Stimulated activated CD4-positive, alpha-beta T cell treated with anti-CD3 and anti-CD28 coated beads, TNF-alpha, amount 100 ng/mL, for 24 hours (primary cell): Measurements from ENCODE around the gene RNF20.
"Not testable (repeated sequence)": the region's sequence is repeated elsewhere in the genome, so short reads cannot be mapped to it uniquely, and the experiment has no call there.

ENCODE experiments used
- DNase-seq, 3 experiments: peaks; one replicate each; pipeline ENCODE4 v3.0.0-alpha.2; 2020; ENCODE audit warnings: low read depth in 3 of 3

RNF20 gene

DNA sequence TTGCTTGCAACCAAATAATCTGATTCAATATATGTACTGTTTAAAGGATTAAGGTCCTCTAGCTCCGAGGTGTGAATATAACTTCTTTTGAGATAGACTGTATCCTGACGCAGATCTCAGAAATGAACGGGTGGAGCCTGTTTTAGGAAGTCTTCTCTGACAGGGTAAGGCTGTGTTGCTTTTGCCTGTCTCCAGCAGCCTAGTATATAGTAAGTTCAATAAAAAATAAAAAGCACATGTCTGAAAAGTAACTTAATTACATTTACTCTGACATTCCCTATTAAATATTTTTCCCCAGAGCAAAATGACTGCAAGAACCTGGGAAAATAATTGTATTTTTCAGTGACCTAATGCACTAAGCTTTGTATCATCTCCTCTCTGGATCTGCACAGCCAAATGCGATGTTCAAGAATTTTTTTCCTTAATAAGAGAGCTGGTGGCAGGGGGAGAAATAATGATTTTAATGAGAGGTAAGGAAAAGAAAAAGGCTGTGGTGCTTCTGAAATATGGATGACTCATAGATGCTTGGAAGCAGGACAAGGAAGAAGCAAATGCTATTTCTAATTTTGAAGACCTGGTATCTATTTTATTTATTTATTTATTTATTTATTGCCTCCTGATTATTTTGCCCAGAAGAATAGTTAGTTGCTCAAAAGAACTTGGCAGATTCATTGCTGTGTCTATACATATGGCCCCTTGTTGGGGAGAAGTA is 53.8 kb downstream of the RNF20 start:
- no peak for DNase-seq

DNA sequence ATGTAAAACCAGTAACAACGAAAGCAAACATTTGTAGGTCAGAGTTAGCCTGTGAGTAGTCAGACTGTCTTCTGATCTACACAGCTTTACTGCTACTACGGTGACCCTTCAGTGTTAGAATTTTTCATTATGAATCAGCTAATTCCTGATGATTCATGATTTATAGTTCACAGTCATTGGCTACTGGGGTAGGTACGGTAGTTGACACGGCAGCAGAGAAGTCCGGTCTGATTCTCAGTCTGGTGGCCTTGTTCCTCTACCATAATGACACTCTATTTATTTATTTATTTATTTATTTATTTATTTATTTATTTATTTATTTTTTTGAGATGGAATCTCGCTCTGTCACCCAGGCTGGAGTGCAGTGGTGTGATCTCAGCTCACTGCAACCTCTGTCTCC is 56.4 kb downstream of the RNF20 start:
- not testable (repeated sequence) for DNase-seq

DNA sequence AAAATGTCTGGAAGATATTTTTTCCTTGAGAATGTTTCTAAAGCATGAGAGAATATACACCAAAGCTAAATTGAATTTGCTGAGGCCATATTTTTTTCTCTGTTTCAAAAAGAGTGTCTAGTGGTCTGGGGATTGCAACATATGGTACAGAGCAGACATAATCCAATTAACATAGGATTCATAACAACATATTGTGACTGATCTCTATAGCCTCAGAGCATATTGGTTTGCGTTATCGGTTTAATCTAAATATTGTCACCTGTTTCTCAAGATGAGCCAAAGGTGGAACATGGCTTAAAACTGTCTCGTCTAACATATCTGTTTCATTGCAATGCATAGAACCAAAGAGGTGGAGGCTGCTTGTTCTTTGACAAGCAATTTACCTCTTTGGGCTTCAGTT is 57.2 kb downstream of the RNF20 start:
- no peak for DNase-seq

DNA sequence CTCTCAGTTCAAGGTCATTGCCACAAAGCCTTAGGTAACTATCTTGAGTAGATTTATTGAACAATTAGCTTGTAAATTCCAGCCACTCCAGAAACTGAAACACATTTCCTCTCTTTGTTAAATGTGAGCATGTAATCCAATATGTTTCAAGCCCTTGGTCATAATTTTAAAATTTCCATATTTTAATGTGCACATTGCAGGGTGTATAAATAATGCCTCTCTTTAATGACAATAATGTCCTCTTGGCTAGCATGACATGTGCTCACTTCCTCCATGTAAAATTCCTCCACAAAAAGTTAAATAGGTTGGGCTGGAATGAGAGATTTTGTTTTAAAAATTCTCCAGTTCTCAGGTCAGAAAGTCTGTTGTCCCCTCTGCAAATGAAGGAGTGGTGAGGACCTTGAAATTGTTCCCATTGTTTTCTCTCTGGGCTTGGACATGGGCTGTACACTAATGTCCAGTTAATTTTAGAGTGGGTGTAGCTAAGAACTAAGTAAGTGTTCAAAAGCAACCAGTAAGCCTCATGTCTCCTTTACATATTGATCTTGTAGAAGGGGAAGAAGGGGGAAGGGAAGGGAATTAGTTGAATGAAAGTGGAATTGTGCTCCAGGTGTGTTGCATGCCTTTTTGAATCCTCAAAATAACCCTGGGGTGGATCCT is 58.3 kb downstream of the RNF20 start:
- no peak for DNase-seq

DNA sequence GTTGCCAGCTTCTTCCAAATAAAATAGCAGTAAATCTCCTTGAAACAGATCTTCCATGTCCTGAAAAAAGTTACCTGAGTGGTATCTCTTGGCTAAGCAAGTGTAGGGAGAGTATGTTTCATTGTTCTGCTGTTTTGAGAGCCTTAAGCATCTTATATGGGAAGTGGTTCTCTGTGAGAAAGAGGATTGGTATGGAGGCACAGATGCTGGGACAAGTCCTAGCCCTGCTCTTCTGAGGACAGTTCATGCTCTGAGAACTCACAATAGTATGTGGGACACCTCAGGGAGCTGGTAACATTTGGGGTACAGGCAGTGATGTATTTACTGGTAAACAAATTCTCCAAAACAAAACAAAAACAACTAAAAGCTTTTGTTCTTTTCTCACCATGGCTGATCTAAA is 59.1 kb downstream of the RNF20 start:
- no peak for DNase-seq

DNA sequence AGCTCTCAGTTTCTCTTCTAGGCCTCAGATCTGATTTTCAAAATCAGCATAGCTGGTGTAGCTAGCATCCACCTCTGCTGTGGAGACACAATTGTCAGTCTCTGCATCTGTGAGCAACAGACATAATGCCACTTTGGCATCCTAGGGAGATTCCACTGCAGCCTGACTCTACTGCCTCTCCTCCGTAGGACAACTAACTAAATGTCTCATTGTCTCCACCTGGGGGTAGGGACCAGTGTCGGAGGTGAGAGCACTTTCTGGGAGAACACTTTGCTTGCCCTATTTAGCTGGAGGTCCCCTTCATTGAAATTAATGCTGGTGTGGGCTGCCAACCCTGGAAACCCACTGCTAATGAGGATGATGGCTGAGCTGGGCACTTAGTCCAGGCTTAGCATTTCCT is 59.7 kb downstream of the RNF20 start:
- DNase-seq = no peak

DNA sequence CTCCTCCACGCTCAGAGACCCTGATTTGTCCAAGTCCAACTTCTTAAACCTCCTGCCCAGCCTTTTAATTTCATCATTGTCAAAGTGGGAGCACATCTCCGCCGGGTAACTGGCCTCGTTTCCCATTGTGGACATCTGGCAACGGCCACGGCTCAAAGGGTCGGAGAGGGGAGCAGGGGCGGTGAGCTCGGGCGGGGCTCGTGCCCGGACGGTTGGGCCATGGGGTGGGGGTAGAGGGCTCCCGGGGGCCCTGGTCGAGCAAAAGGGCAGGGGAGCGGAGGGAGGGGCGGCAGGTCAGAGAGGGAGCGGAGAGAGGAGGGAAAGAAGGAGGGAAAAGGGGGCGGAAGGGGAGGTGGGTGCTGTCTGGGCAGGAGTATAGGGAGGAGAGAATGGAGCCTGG is 61.1 kb downstream of the RNF20 start, which contains the start of gene PPP3R2:
TSS of gene PPP3R2 (minus strand) at position 174 of the 400 bp plus-strand sequence. CDS start at position 126, 48 bp downstream.
- DNase-seq = no peak

DNA sequence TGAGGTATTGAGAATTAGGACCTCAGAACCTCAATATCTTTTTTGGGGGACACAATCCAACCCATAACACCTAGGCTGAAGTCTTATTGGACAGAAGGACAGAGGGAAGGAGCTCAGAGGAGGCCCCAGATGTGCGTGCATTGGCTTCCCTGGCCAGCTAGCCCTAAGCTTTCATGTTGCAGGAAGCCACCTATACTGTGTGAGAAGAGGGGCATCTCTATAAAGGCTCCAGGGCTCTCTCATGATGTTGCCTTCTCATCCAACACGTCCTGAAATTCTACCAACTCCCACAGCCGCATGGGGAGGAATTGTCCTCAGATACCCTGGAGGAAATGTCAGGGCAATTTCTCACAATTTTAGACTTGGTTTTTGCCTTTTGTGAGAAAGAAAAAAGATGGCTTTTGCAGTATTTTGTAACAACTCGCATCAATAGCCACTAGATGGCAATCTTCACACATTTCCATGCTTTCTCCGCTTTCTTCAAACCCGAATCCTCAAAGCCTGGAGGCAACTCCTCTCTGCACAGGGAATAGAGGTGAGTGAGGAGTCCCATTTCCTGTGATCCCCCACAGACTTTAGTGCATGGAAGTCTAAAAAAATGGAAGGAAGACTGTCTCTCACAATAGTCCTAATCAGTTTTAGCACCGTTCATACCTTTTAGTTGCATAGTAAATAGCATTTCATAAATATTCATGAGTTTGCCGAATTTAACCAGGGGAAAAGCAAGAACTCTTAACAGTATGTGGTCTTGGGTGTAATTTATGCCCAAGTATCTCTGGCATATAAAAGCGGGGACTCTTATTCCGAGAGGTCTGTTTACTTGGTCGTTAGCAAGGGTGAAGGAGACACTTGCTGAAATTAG is 68.5 kb downstream of the RNF20 start:
- DNase-seq = no peak

DNA sequence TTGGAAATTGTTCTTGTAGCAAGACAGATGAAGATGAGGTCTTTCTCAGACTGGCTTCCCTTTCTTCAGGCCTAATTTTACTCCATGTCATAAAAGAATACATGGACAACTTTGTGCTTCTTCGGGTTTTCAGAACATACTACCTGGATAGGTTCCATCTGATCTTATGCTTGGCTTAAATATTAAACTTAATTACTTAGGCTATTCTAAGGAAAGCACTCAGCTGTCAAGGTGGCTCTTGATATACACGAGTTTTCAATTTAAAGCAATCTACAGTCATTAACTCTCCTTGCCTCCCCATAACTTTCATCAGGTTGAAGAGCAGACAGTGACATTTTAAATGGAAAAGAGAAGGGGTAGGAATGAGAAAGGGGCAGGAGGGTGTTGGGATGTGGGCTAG is 70.6 kb downstream of the RNF20 start:
- DNase-seq = no peak

DNA sequence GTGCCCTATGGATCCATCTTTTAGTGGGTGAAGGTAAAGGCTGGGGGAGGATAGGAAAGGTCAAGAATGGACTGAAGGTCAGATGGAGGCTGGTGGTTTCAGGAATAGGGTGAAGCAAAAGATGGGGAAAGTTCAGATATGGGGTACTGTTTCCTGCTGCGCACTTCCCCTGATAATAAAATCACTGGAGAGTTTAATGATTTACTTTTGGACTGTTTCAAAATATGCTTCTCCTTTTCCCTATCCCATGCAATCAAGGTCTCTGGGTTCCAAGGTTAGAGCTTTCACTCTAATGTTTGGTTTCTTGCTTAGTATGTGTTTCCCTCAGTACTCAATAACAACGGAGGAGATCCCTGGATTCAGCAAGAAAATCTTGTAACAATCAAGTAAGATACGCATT is 71.9 kb downstream of the RNF20 start:
- no peak for DNase-seq
